Activated naive CD4-positive, alpha-beta T cell treated with anti-CD3 and anti-CD28 coated beads for 36 hours (primary cell): Measurements from ENCODE around the gene JAKMIP1. TPM values are rescaled to one million over a fixed set of nuclear protein-coding genes. Genes with fewer than 3 reads are reported as not detected.

Experiments used
- total RNA-seq, 2 experiments: library from RNA; stranded (reverse); gene quantifications; one replicate each; pipeline ENCODE4 v1.2.3, GENCODE V29; 2021

The JAKMIP1 gene
- total RNA-seq, 2 experiments from 2014 or later = 0.27 to 0.50 TPM

Other genes starting within 250 kb of the JAKMIP1 start
- not detected for gene C4orf50, start 182.1 kb downstream of the JAKMIP1 start, total RNA-seq
- 1 to 10 TPM; 3.6 to 4.5 TPM for gene WFS1, start 69.3 kb upstream of the JAKMIP1 start, total RNA-seq